Endometrial microvascular endothelial cells (primary cell): ENCODE data around the gene C1orf74. TPM values are rescaled to one million over a fixed set of nuclear protein-coding genes. Genes with fewer than 3 reads are reported as not detected.

ENCODE experiments used
- in situ Hi-C: cut with HindIII; loops from 2 replicates; pipeline ENCODE4 v1.10.0; 2017; ENCODE audit warnings: low sequenced_read_pairs, low pct_unique_long_range_greater_than_20kb; ENCODE audit errors: inconsistent ontology term
- total RNA-seq: library from RNA; depleted of rRNA; stranded (reverse); fragments of >200 nt; gene quantifications from one replicate; pipeline ENCODE4 v1.2.3, GENCODE V29; 2015; ENCODE audit errors: inconsistent ontology term

Gene C1orf74
- total RNA-seq, 1 donor from 2014 or later = 3.7 TPM

DNA sequence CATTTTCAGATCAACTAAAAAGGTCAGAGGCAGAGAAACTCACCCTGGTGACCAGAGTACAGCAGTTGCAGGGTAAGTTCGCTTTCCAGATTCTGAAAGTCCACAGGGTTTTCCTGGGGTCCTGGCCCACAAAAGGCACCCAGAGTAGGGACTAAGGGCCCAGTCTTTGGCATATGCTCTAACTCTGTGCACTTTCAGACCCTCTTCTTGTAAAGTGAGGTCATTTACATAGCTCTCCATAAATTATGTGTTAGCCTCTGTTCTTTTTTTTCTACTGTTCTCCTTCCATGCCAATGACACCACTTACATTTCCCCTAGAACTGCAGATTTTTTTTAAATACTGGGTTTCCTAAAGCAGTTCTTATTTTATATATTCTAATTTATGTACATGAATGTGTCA lies 6.3 kb downstream of the C1orf74 start:
- in situ Hi-C loops = no loop called here

DNA sequence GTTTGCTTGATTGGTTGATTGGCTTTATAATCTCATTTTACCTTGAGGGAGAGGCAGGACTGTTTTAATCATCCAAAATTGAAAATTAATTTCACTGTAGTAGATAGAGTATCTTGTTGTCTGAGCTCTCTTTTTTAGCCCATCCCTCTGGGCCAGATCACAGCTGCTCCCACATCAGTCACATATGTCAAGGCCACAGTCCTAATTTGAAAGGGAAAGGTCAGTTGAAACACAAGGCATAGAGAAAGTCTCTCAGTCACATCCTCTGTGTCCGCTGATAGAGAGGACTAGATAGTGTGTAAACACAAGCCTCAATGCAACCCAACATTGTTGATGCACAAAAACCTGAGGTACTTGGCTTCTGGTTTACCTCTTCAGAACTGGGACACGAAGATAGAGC lies 6.8 kb downstream of the C1orf74 start:
- in situ Hi-C loops = no loop called here

DNA sequence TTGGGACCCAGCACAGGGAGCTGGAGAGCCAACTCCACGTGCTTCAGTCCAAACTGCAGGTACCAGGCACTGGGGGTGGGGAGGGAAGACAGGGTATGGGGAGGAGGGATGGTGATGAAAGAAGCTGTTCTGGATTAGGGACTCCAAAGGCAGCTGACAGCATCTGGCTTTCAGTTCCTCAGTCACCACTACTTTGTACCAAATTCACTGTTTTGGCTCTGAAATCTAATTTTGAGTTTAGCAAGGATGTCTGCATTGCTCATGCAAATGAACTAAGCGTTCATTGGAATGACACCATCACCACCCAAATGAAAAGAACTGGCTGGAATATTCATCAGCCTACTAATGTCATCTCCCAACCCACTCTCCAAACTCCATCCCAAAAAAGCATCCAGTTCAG lies 8.7 kb downstream of the C1orf74 start:
- in situ Hi-C loops = no loop called here

DNA sequence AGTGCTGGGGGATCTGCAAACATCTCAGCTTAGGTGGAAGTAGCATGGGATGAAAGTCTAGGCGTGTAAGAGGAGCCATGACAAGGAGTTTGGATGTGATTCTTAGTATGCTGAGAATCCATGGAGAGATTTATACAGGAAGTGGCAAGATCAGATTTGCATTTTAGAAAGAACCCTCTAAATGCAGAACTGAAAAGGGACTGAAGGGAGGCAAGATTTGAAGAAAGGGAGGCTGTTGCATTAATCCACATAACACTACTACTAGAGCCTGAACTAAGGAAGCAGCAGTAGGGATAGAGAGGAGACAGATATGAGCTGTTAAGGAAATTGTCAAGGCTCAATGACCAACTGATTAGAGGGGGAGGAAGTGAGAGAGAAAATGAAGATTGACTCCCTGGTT lies 9.8 kb downstream of the C1orf74 start:
- in situ Hi-C loops = no loop called here

DNA sequence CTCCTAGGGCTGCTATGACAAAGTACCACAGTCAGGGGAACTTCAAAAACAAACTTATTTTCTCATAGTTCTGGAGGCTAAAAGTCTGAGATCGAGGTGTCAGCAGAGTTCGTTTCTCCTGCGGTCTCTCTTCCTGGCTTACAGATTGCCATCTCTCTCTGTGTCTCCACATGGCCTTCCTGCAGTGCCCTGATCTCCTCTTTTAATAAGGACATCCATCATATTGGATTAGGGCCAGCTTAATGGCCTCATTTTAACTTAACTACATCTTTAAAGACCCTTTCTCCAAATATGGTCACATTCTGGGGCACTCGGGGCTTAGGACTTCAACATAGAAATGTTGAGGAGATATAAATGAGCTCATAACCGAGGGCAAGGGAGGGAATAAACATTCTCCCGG lies 12.2 kb downstream of the C1orf74 start:
- in situ Hi-C loops = no loop called here

DNA sequence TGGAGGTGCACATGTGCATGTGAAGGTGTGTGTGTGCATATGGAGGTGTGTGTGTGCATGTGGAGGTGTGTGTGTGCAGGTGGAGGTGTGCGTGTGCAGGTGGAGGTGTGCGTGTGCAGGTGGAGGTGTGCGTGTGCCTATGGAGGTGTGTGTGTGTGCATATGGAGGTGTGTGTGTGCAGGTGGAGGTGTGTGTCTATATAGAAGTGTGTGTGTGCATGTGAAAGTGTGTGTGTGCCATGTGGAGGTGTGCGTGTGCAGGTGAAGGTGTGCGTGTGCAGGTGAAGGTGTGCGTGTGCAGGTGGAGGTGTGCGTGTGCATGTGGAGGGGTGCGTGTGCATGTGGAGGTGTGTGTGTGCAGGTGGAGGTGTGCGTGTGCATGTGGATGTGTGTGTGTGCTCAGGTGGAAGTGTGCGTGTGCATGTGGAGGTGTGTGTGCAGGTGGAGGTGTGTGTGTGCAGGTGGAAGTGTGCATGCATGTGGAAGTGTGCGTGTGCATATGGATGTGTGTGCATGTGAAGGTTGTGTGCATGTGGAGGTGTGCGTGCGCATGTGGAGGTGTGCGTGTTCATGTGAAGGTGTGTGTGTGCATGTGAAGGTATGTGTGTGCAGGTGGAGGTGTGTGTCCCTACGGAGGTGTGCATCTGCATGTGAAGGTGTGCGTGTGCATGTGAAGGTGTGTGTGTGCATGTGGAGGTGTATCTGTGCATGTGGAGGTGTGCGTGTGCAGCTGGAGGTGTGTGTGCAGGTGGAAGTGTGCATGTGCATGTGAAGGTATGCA lies 13.5 kb downstream of the C1orf74 start:
- in situ Hi-C loops = no loop called here

DNA sequence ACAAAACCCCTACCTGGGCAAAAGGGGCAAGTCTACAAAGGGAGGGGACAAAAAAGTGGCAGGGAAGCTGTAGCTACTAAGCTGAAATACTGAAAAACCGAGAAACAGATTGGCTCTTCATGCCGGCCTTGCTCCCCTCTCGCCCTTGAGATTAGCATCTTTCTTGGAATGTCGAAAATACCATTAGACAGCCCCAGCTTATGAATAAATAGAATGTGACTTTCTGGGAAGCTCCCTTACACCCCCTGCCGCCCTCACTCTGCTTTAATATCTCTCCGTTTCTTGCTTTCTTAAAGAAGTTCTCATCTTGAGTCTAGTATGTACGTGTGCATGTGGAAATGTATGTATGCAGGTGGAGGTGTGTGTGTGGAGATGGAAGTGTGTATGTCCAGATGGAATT lies 14.4 kb downstream of the C1orf74 start:
- in situ Hi-C loops = no loop called here

DNA sequence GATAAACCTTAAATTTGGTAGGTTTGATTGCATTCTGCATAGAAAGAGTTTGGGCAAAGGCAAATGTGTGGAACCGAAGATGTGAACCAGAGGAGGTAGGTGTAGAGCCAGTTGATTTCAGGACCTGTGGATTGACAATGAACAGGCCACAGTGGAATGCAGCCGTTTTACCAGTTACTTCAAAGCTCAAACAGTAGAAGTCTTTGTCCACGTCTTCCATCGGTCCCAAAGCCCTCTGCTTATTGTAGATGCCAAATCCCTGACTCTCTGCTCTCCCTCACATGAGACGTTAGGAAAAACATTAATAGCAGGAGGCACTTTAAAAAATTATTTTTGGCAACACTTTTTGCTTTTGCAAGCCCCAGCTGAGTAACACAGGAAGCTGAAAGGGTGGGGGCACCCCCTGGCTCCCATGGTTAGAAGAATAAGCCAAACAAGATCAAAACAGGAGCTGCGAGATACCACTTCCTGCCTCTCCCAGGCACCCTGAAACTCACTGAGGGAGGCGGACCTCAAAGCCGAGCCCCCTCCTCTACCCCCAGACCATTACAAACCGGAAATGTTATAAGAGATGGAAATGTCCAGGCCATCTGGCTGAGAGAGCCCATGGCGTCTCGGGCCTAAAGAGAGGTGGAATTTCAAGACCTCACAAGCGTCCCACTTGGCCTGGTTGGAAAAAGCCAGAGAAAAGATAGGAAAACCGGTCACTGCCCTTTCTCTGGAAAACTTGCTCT lies 15.0 kb downstream of the C1orf74 start:
- in situ Hi-C loops = no loop called here

DNA sequence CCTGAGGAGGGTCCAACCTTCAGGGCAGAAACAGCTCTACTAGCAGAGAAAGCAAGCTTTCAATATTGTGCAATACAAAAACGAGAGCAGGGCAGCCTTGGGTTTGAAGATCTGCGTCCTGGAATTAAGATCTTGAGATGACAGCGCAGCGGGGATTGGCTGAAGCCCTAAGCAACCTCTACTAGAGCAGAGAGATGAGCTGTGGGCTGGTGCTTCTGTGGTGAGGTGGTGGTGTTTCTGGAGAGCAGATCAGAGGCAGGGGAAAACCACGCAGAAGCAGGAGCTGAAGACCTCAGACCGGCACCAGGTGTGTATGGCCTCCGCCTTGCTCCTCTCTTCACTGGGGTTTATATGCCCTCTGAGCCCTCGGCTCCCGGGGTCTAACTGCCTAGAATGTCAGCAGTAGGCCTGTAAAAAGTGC lies 16.0 kb downstream of the C1orf74 start:
- in situ Hi-C loops = no loop called here

DNA sequence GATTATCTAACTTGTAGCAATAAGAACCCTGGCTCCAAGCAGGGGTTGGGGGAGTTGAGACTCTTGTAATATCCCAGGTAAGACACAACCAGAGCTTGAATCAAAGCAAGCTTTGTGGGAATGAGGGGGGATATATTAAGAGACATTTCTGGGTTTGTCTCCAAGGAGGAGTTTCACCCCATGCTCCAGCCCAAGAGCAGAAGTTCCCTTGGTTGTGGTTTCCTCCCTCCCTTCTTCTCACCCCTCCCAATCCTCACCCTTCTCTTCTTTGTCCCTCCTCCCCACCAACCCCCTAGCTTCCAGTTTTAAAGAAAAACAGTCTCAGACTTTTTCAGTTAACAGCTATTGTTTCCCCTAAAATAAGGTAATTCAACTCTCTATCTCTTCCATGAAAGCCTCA lies 16.7 kb downstream of the C1orf74 start:
- in situ Hi-C loops = no loop called here

DNA sequence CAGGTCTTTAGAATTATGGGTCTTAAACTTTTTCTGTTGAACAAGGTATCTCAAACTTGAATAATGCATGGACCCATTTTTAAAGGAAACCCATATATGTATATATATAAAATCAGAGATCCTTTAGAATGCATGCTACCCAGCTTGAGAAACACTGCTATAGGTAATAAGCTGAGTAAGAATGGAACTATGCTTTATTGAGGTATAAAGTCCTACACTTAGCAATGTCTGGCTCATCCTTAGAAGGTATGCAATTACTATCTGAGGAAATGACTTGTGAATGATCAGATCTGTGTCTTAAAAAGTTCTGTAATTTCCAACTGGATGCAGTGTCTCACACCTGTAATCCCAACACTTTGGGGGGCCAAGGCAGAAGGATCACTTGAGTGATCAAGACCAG lies 17.3 kb downstream of the C1orf74 start:
- in situ Hi-C loops = no loop called here

DNA sequence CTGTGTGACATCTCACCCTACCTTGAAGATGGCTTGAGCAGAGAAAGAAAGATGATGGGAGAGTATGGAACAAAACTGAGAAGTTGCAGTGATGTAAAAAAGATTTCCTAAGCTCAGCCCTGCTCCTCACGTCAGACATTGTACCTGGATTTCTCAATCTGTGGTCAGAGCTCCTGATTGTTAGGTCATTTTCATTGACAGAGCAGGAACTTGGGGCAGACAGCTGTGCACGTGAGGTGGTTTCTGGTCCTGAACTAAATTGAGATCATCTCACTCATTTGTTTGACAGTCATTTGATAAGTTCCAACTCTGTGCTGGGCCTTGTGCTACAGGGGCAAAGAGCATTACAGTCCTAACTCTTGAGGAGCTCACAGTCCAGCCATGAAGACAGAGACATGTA lies 18.3 kb downstream of the C1orf74 start:
- in situ Hi-C loops = no loop called here

DNA sequence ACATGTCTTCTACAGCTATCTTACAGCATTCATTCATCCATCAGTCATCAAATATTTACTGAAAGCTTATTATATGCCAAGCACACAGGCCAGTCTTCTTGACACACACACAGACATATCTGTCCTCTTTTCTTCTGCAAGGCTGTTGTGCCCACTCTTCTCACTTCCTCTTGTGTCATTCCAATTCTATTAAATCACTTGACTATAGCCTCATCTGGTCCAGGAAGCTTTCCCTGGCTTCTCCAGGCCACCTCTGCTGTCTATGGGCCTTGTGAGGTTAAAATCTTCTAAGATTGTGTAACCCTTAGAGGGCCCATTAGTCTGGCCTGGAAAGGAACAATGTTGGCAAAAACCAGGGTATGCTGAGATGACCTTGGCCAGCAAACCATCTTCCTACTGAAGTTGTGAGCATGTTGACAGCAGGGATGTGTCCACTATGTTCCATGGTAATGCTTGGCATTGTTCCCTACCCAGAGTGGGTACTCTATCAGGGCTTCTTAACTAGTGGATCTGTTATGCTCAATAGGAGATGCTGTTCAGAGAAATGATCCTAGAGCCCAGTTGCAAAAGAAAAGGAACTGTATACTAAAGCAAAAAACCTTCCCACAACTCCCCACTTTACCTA lies 23.2 kb downstream of the C1orf74 start:
- in situ Hi-C loops = no loop called here

DNA sequence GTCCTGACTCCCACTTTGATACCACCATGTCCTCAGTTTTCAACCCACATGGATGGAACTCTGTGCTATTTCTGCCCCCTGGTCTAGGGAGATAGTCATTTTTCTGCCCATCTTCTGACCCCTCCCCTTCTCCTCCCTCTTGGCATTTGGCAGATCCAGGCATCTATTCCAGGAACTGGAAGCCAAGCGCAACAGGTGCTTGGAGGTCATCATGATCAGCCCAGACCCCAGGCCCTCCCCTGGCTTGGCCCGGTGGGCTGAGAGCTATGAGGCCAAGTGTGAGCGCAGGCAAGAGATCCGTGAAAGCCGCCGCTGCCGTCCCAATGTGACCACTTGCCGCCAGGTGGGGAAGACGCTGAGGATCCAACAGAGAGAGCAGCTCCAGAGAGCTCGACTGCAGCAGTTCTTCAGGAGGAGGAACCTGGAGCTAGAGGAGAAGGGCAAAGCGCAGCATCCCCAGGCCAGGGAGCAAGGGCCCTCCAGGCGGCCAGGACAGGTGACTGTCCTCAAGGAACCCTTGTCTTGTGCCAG lies 24.5 kb downstream of the C1orf74 start:
- in situ Hi-C loops = no loop called here

DNA sequence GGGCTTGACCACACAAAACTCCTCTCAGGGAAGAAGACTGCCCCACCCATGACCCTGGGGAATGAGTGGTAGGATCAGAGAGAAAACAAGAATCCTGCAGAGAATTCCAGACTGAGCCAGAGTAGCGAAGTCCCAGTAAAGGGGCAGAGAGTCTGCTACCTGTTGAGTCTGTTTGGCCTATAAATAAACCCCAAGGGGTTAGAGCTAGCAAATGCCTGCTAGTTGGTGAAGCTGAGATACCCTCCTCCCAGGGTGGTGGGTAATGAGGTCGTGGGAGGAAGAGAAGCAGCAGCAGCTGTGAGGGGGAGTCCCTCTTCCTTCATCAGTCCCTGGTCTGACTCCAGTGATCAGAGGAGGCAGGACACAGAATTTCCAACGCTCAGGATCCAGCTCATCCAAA lies 26.0 kb downstream of the C1orf74 start:
- in situ Hi-C loops = no loop called here

DNA sequence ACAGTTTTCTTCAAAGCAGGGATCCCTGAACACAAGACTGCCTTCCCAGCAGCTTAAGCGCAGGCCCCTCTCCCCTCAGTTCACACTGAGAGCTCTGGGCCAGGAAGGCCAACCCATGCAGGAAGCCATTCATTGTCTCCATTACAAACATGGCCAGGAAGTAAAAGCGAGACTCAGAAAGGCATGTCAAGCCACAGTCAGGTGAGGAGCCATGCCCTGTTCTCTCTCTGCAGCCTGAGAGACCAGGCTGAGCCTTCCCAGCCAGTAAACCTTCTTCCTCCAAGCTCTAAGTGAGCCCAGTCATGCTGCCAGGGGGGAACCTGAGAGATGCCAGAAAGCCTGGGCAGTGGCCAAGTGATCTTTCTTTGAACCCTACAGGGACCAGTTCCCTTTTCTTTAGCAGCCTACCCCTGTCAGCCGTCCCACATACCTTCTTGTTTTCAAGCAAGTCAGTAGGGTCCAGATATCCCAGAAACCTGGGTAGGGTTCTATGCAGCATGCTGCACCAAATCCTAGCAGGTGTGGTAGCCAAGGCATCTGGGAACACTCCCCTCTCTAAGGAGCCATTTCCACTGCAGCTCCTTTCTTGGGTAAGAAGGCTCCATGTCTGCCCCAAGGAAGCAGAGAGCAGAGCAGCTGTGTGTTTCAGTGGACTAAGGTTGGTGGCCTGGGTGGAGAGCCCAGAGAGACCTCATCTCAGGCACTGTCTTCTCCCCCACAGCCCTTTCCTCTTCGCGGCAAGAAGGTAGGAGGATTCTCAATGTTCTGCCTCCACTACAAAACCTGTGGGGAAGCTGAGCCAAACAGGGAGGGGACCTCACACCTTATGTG lies 27.5 kb downstream of the C1orf74 start:
- in situ Hi-C loops = no loop called here

DNA sequence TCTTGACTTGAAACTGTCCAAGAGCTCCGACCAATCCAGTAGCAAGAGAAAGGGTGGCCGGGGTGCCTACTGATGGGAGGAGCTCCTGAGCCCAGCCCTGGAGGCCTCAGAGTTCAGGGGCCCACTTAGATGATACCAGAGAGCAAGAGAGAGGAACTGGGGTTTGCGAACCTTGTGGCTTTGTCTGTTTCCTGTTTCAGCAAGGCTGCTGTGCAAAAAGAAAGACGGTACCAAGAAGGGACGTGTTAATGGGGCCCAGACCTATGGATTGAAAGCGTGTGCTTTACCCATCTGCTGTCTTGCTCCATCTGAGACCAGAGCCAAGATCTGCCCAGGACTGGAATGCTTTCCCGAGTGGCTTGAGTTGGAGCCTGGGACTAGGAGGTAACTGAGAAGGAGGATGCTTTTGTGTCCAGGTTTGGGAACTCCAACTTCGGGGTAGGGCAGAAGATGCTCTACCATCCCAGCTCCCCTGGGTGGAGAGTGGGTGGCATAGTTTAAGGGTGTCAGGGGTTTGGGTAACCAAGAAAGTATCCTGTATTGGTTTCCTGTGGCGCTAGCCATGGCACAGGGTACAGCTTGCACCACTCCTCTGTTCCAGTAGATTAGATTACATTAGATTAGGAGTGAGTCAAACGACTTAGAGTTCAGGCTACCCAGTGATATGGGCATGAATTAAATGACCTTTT lies 28.3 kb downstream of the C1orf74 start, which contains the start of gene TRAF3IP3:
TRAF3IP3 (plus strand) TSS at position 128 of the 689 bp plus-strand sequence. CDS start 3,987 bp downstream, outside the sequence.
- in situ Hi-C loops = no loop called here

DNA sequence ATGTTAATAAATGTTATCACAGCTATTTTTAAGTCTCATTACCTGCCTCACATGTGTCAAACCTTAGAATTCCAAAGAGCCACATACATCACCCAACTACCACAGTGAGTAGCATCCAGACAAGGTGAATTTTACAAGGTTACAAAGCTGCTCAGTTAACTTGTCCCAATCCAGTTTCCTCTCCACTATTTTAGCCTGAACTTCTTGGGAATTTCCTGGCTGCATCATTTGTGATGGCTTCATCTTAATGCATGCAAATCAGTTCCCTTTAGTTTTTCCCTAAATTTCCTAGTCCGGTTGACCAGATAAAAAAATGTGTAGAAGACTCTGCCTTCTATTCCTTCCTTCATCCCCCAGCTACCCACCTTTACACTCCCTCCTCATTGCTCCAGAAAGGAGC lies 29.1 kb downstream of the C1orf74 start:
- in situ Hi-C loops = no loop called here
